Measurements from ENCODE around the gene SAMD11. TPM values are rescaled to one million over a fixed set of nuclear protein-coding genes. Genes with fewer than 3 reads are reported as not detected.

Gene SAMD11
- total and polyA plus RNA-seq, 2 donors (not counting 1 experiment from before 2014, with no cell fraction given): not detected

DNA sequence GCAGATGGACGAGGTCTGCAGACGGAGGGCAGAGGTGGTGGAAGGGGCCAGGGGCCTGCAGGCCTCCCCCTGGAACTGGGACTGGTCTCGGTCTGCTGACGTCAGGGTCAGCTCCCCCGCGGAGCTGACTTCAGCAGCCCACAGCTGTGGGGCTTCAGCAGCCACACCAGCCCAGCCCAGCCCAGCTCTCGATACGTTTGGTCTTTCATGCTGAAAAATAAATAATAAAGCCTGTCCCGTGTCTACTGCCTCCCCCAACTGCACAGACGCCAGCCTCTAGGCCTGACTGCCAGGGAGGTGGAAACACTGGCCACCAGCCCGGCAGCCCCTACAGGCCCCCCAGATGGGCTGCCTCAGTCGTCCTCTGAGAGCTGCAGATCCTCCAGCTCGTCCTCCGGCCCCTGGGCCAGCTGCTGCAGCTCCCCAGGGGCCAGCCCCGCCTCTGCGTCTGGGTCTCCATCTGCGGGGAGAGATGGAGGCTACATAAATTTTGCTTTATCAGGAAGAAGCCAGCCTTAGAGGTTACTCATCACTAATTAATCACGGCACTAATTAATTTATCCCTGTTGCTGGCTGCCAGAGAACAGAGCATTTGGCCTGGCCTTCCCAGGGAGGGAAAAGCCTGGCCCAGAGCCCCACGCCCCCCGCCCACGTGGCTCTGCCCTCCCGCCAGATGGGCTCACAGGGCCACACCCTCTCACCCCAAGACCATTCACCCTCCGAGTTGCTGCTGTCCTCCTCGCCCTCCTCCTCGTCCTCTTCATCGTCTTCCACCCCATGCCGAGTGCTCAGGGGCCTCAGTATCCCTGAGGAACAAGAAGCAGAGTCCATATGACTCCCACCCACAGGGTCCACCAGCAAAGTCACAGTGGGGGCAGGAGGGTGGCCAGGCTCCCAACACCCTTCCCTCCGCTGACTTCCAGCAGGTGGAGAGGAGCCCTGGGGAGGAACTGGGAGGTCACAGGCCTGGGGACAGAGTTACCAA, 20.9 kb downstream of the SAMD11 start:
- peaks cover 0 to 42% of the 10 kb centered on the region in 2 experiments for H3K36me3 ChIP-seq (replicated peaks in 1 of 2; ENCODE audit: control extremely low read depth in 1 of 2, control insufficient read depth in 1 of 2, extremely low read depth in 1 of 2, insufficient read depth in 2 of 2, low read length in 1 of 2)
- H3K4me3 Mint-ChIP-seq: no peak overlapping the region
- H4K20me1 ChIP-seq (ENCODE audit: control insufficient read depth, insufficient read depth, low read length, poor library complexity, severe bottlenecking): peaks cover 33% of the 10 kb centered on the region
- H3K27ac ChIP-seq (ENCODE audit: low read length in 2 of 2): no peak overlapping the region
- H3K27me3 Mint-ChIP-seq: peaks cover 8% of the 10 kb centered on the region
- no peaks in the 10 kb centered on the region for H3K9me3 Mint-ChIP-seq (ENCODE audit: insufficient read depth)
- peaks cover 0 to 28% (median 14%) of the 10 kb centered on the region in 4 experiments for H3K27me3 ChIP-seq (replicated peaks in 1 of 4; ENCODE audit: control extremely low read depth in 1 of 4, control insufficient read depth in 3 of 4, insufficient read depth in 4 of 4, low read length in 3 of 4)
- TF ChIP-seq, protein P1, sequence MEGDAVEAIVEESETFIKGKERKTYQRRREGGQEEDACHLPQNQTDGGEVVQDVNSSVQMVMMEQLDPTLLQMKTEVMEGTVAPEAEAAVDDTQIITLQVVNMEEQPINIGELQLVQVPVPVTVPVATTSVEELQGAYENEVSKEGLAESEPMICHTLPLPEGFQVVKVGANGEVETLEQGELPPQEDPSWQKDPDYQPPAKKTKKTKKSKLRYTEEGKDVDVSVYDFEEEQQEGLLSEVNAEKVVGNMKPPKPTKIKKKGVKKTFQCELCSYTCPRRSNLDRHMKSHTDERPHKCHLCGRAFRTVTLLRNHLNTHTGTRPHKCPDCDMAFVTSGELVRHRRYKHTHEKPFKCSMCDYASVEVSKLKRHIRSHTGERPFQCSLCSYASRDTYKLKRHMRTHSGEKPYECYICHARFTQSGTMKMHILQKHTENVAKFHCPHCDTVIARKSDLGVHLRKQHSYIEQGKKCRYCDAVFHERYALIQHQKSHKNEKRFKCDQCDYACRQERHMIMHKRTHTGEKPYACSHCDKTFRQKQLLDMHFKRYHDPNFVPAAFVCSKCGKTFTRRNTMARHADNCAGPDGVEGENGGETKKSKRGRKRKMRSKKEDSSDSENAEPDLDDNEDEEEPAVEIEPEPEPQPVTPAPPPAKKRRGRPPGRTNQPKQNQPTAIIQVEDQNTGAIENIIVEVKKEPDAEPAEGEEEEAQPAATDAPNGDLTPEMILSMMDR (IDR thresholded peaks at IDR 0.05): no peak
- no peak for TF ChIP-seq EZH2 (IDR thresholded peaks at IDR 0.05; ENCODE audit: borderline replicate concordance, insufficient read depth, low read depth, low read length, poor library complexity, severe bottlenecking)
- H3K4me3 ChIP-seq (ENCODE audit: control extremely low read depth in 1 of 5, extremely low read depth in 1 of 5, insufficient read depth in 1 of 5, low read depth in 2 of 5, low read length in 4 of 5): no peak overlapping the region
- POLR2A ChIA-PET: no interaction called here
- CTCF ChIA-PET: no interaction called here
- intact Hi-C loops (cut with micrococcal nuclease): no loop called here
- DNase-seq: no peak
- no peak overlapping the region for H3K27ac Mint-ChIP-seq
- 92% methylated on average over 21 of the region's 28 CpGs for WGBS (ENCODE audit: insufficient coverage)
- H2AFZ ChIP-seq (ENCODE audit: insufficient read depth, low read depth, low read length, poor library complexity, severe bottlenecking): no peak overlapping the region
- peaks cover 26 to 29% of the 10 kb centered on the region in 2 donors for H3K4me1 ChIP-seq (ENCODE audit: control insufficient read depth in 2 of 2, insufficient read depth in 2 of 2, low read length in 2 of 2)
- H3K4me2 ChIP-seq (replicated peaks; ENCODE audit: low read depth, low read length, poor library complexity, severe bottlenecking): no peak overlapping the region
- ATAC-seq (ENCODE audit: low read depth): no peak
- no peaks in the 10 kb centered on the region for H3K79me2 ChIP-seq (ENCODE audit: control insufficient read depth, insufficient read depth, low read length)
- peaks cover 0 to 2% (median 0%) of the 10 kb centered on the region in 3 donors for H3K9me3 ChIP-seq (ENCODE audit: control extremely low read depth in 1 of 3, control insufficient read depth in 2 of 3, insufficient read depth in 1 of 3, low read length in 2 of 3)
- peaks cover 11% of the 10 kb centered on the region for H3K4me1 Mint-ChIP-seq
- no peak overlapping the region for H3K9ac ChIP-seq (ENCODE audit: low read length)
